H9 (cell line): ENCODE results near the gene PIRT. TPM values are rescaled to one million over a fixed set of nuclear protein-coding genes. Genes with fewer than 3 reads are reported as not detected.

Source experiments
- DNase-seq: peaks from one replicate; pipeline ENCODE4 v3.0.0-alpha.2; 2017
- H2AFZ ChIP-seq: one replicate; pipeline ENCODE4 v1.6.1; 2013; ENCODE audit warnings: mild to moderate bottlenecking, low read length, control low read depth, moderate library complexity
- H2AK5ac ChIP-seq: 2 replicates; pipeline ENCODE4 v1.6.1; 2013; ENCODE audit warnings: low read length, control low read depth, mixed read lengths; ENCODE audit not compliant: insufficient read length
- H2BK120ac ChIP-seq: one replicate; pipeline ENCODE4 v1.6.1; 2013; ENCODE audit warnings: low read depth, mild to moderate bottlenecking, low read length, control low read depth, inconsistent platforms; ENCODE audit not compliant: poor library complexity, severe bottlenecking
- H2BK12ac ChIP-seq: 2 replicates; pipeline ENCODE4 v1.6.1; 2013; ENCODE audit warnings: low read length, control low read depth, mixed read lengths, low read depth; ENCODE audit not compliant: insufficient read length
- H2BK15ac ChIP-seq: 2 replicates; pipeline ENCODE4 v1.6.1; 2013; ENCODE audit warnings: low read depth, low read length, control low read depth
- H2BK20ac ChIP-seq: one replicate; pipeline ENCODE4 v1.6.1; 2013; ENCODE audit warnings: low read depth, mild to moderate bottlenecking, low read length, control low read depth, inconsistent platforms; ENCODE audit not compliant: poor library complexity, severe bottlenecking
- H2BK5ac ChIP-seq: 2 replicates; pipeline ENCODE4 v1.6.1; 2013; ENCODE audit warnings: low read length, control low read depth, mixed read lengths; ENCODE audit not compliant: insufficient read length
- H3K14ac ChIP-seq: 2 replicates; pipeline ENCODE4 v1.6.1; 2013; ENCODE audit warnings: low read length, control low read depth; ENCODE audit not compliant: insufficient read depth
- H3K18ac ChIP-seq: 2 replicates; pipeline ENCODE4 v1.6.1; 2013; ENCODE audit warnings: low read depth, mild to moderate bottlenecking, mixed read lengths, low read length, control low read depth; ENCODE audit not compliant: insufficient read length
- H3K23ac ChIP-seq: 2 replicates; pipeline ENCODE4 v1.6.1; 2013; ENCODE audit warnings: low read length, control low read depth, mixed read lengths, low read depth; ENCODE audit not compliant: insufficient read length
- H3K23me2 ChIP-seq: 2 replicates; pipeline ENCODE4 v1.6.1; 2013; ENCODE audit warnings: low read depth, mild to moderate bottlenecking, mixed read lengths, low read length, control low read depth; ENCODE audit not compliant: insufficient read length, poor library complexity, severe bottlenecking
- H3K27ac ChIP-seq: 2 replicates; pipeline ENCODE4 v1.5.1; 2013; ENCODE audit warnings: low read length, control low read depth, mixed read lengths, low read depth; ENCODE audit not compliant: insufficient read length
- H3K27me3 ChIP-seq: 2 replicates; pipeline ENCODE4 v1.6.1; 2013; ENCODE audit warnings: low read length, control low read depth, inconsistent platforms; ENCODE audit not compliant: insufficient read depth
- H3K4ac ChIP-seq: 2 replicates; pipeline ENCODE4 v1.6.1; 2013; ENCODE audit warnings: low read depth, mild to moderate bottlenecking, control low read depth, inconsistent platforms, low read length, moderate library complexity
- H3K4me1 ChIP-seq: 2 replicates; pipeline ENCODE4 v1.6.1; 2013; ENCODE audit warnings: low read length, control low read depth, inconsistent platforms; ENCODE audit not compliant: insufficient read depth
- H3K4me2 ChIP-seq: 2 replicates; pipeline ENCODE4 v1.6.1; 2013; ENCODE audit warnings: low read length, control low read depth, mixed read lengths; ENCODE audit not compliant: insufficient read length, insufficient read depth
- H3K56ac ChIP-seq: 2 replicates; pipeline ENCODE4 v1.6.1; 2013; ENCODE audit warnings: low read depth, mild to moderate bottlenecking, mixed read lengths, low read length, control low read depth; ENCODE audit not compliant: insufficient read length
- H3K79me1 ChIP-seq: 2 replicates; pipeline ENCODE4 v1.6.1; 2013; ENCODE audit warnings: low read depth, mild to moderate bottlenecking, moderate library complexity, low read length, control low read depth, inconsistent platforms; ENCODE audit not compliant: insufficient read depth, poor library complexity, severe bottlenecking
- H3K79me2 ChIP-seq: 2 replicates; pipeline ENCODE4 v1.6.1; 2013; ENCODE audit warnings: low read length, control low read depth, inconsistent platforms; ENCODE audit not compliant: insufficient read depth
- H3K9ac ChIP-seq: 2 replicates; pipeline ENCODE4 v1.6.1; 2013; ENCODE audit warnings: low read length, control low read depth, mixed read lengths; ENCODE audit not compliant: insufficient read length; ENCODE audit errors: extremely low read depth
- H3K9me3 ChIP-seq: one replicate; pipeline ENCODE4 v1.6.1; 2013; ENCODE audit warnings: low read depth, low read length, inconsistent platforms; ENCODE audit not compliant: control insufficient read depth
- H3T11ph ChIP-seq: one replicate; pipeline ENCODE4 v1.6.1; 2013; ENCODE audit warnings: mild to moderate bottlenecking, low read length, control low read depth, inconsistent platforms
- H4K20me1 ChIP-seq: one replicate; pipeline ENCODE4 v1.6.1; 2013; ENCODE audit not compliant: control insufficient read depth, insufficient read length, insufficient read depth
- H4K5ac ChIP-seq: 2 replicates; pipeline ENCODE4 v1.6.1; 2013; ENCODE audit warnings: low read depth, mild to moderate bottlenecking, mixed read lengths, low read length, control low read depth; ENCODE audit not compliant: insufficient read length
- H4K8ac ChIP-seq: replicated peaks from 2 replicates; pipeline ENCODE4 v1.6.1; 2013; ENCODE audit warnings: low read length, control low read depth, mixed read lengths, low read depth; ENCODE audit not compliant: insufficient read length
- H4K91ac ChIP-seq: 2 replicates; pipeline ENCODE4 v1.6.1; 2013; ENCODE audit warnings: low read depth, mild to moderate bottlenecking, moderate library complexity, mixed read lengths, low read length, control low read depth; ENCODE audit not compliant: insufficient read length
- H3K27ac Mint-ChIP-seq, 3 experiments: 2 replicates in 2 of 3; 3 replicates in 1 of 3; pipeline ENCODE4 v1.8.0; 2020 to 2021; ENCODE audit warnings: mixed read lengths in 3 of 3, mild to moderate bottlenecking in 1 of 3, moderate library complexity in 1 of 3
- H3K27me3 Mint-ChIP-seq: 2 replicates; pipeline ENCODE4 v1.8.0; 2021; ENCODE audit warnings: low read depth, mild to moderate bottlenecking, moderate library complexity, mixed read lengths
- H3K36me3 Mint-ChIP-seq, 3 experiments: 2 replicates in 2 of 3; 3 replicates in 1 of 3; pipeline ENCODE4 v1.8.0; 2020 to 2021; ENCODE audit warnings: low read depth in 3 of 3, mixed read lengths in 3 of 3; ENCODE audit not compliant: insufficient read depth in 1 of 3
- H3K4me1 Mint-ChIP-seq, 2 experiments: 2 replicates each; pipeline ENCODE4 v1.8.0; 2020; ENCODE audit warnings: mixed read lengths in 2 of 2
- H3K4me3 Mint-ChIP-seq, 2 experiments: 2 replicates in 1 of 2; 3 replicates in 1 of 2; pipeline ENCODE4 v1.8.0; 2020 to 2021; ENCODE audit warnings: mild to moderate bottlenecking in 2 of 2, mixed read lengths in 2 of 2, moderate library complexity in 1 of 2
- H3K9me3 Mint-ChIP-seq, 2 experiments: 2 replicates in 1 of 2; 3 replicates in 1 of 2; pipeline ENCODE4 v1.8.0; 2020; ENCODE audit warnings: mild to moderate bottlenecking in 2 of 2, mixed read lengths in 2 of 2, moderate library complexity in 1 of 2
- WGBS: extraction: QIAGEN DNeasy Blood & Tissue Kit; methylation state at CpG from one replicate; pipeline ENCODE4 v1.1.7; 2013; ENCODE audit warnings: missing lambda C conversion rate, low lambda C conversion rate, mixed read lengths; ENCODE audit not compliant: insufficient read length; ENCODE audit errors: extremely low coverage; 5-methylcytosine and 5-hydroxymethylcytosine counted together
- total RNA-seq: library from RNA; stranded (reverse); gene quantifications from 2 replicates; pipeline ENCODE4 v1.2.1, GENCODE V29; 2021
- TF ChIP-seq, protein P1 (sequence below): fragments of 200-600 bp; sonication (generic); conservative IDR thresholded peaks from 3 replicates; pipeline ENCODE4 v1.8.0; 2021; ENCODE audit warnings: antibody characterized with exemption, mild to moderate bottlenecking

PIRT gene
- total RNA-seq, 1 experiment from 2014 or later, result not detected

GRCh38 chr17:10881959-10882358 is 44.1 kb upstream of the PIRT start:
- H4K8ac ChIP-seq, result no peak overlapping the region
- no peak overlapping the region for H3K14ac ChIP-seq
- H3K27ac Mint-ChIP-seq, result no peak overlapping the region
- no peak overlapping the region for H3K4me3 Mint-ChIP-seq
- H3K23ac ChIP-seq, result no peak overlapping the region
- H3K27me3 Mint-ChIP-seq, result no peaks in the 10 kb centered on the region; the same call in 1 of the 2 replicates
- no peak overlapping the region for H2AK5ac ChIP-seq
- H2AFZ ChIP-seq, result no peak overlapping the region
- no peak overlapping the region for H2BK20ac ChIP-seq
- H3K27me3 ChIP-seq, result no peaks in the 10 kb centered on the region
- no peak overlapping the region for H3K4me2 ChIP-seq
- no peak overlapping the region for H3K4ac ChIP-seq
- H3K18ac ChIP-seq, result no peak overlapping the region
- no peaks in the 10 kb centered on the region for H3K79me2 ChIP-seq
- 100% methylated on average over 1 of the region's 4 CpGs for WGBS
- no peak overlapping the region for H2BK12ac ChIP-seq
- H3K79me1 ChIP-seq, result no peaks in the 10 kb centered on the region
- H4K91ac ChIP-seq, result no peak overlapping the region
- no peak overlapping the region for H3K27ac ChIP-seq
- no peaks in the 10 kb centered on the region for H3K4me1 ChIP-seq
- no peak overlapping the region for H2BK120ac ChIP-seq
- H3K23me2 ChIP-seq, result no peaks in the 10 kb centered on the region
- no peaks in the 10 kb centered on the region for H4K20me1 ChIP-seq
- H3K9ac ChIP-seq, result no peak overlapping the region
- DNase-seq, result no peak
- no peak overlapping the region for H4K5ac ChIP-seq
- peaks cover 0 to 4% of the 10 kb centered on the region in 2 experiments; a peak in 2 of 4 replicates for H3K4me1 Mint-ChIP-seq
- no peaks in the 10 kb centered on the region for H3K36me3 Mint-ChIP-seq
- no peak overlapping the region for H2BK5ac ChIP-seq
- no peak overlapping the region for H2BK15ac ChIP-seq
- no peaks in the 10 kb centered on the region for H3K9me3 Mint-ChIP-seq
- no peak overlapping the region for H3K56ac ChIP-seq
- no peaks in the 10 kb centered on the region for H3K9me3 ChIP-seq
- TF ChIP-seq, protein P1, sequence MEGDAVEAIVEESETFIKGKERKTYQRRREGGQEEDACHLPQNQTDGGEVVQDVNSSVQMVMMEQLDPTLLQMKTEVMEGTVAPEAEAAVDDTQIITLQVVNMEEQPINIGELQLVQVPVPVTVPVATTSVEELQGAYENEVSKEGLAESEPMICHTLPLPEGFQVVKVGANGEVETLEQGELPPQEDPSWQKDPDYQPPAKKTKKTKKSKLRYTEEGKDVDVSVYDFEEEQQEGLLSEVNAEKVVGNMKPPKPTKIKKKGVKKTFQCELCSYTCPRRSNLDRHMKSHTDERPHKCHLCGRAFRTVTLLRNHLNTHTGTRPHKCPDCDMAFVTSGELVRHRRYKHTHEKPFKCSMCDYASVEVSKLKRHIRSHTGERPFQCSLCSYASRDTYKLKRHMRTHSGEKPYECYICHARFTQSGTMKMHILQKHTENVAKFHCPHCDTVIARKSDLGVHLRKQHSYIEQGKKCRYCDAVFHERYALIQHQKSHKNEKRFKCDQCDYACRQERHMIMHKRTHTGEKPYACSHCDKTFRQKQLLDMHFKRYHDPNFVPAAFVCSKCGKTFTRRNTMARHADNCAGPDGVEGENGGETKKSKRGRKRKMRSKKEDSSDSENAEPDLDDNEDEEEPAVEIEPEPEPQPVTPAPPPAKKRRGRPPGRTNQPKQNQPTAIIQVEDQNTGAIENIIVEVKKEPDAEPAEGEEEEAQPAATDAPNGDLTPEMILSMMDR, result no peak
- H3T11ph ChIP-seq, result no peak overlapping the region
